A549 (cell line): Measurements from ENCODE around the gene CALCB. TPM values are rescaled to one million over a fixed set of nuclear protein-coding genes. Genes with fewer than 3 reads are reported as not detected.

Experiments used
- ATAC-seq, 2 experiments: fragments of 200-7000 bp in 1 of 2; fragments of >200 bp in 1 of 2; cut with Nextera tagmentation in 1 of 2; cut with Tn5 transposase in 1 of 2; 3 replicates each; pipeline versions ENCODE4 v1.8.0 to v1.9.1; 2018 to 2020; ENCODE audit warnings: mild to moderate bottlenecking in 1 of 2, moderate library complexity in 1 of 2
- CTCF ChIA-PET: fragments of 300-600 bp; sonication (Branson Sonifier 250); formaldehyde crosslinking; extraction: SDS; loops from one replicate; lab custom pipeline; 2021; ENCODE audit warnings: antibody characterized with exemption, inconsistent platforms; lab: Yijun Ruan, JAX
- POLR2A ChIA-PET: fragments of 350-600 bp; formaldehyde crosslinking; extraction: SDS; loops from one replicate; lab custom pipeline; 2021; ENCODE audit warnings: antibody characterized with exemption, inconsistent platforms; lab: Yijun Ruan, JAX
- DNase-seq, 2 experiments: peaks; one replicate each; pipeline versions ENCODE4 v3.0.0 to v3.0.0-alpha.2; 2011 to 2016; ENCODE audit warnings: low read depth in 1 of 2, low spot score in 1 of 2
- FAIRE-seq: peaks from 2 replicates; lab custom pipeline; 2011; peaks lifted over from hg19 to GRCh38; lab: Jason Lieb, UNC
- H3K27ac ChIP-seq, 2 experiments: fragments of >200 bp; sonication (Bioruptor Twin); formaldehyde crosslinking; 3 replicates each; pipeline ENCODE4 v1.5.1; 2016 to 2017
- H3K4me1 ChIP-seq: fragments of >200 bp; sonication (Bioruptor Twin); formaldehyde crosslinking; 3 replicates; pipeline ENCODE4 v1.6.1; 2016
- H3K4me2 ChIP-seq: fragments of >200 bp; sonication (Bioruptor Twin); formaldehyde crosslinking; 3 replicates; pipeline ENCODE4 v1.6.1; 2016
- H3K4me3 ChIP-seq: fragments of >200 bp; sonication (Bioruptor Twin); formaldehyde crosslinking; 3 replicates; pipeline ENCODE4 v1.5.1; 2016
- H3K9me3 ChIP-seq: fragments of >200 bp; sonication (Bioruptor Twin); formaldehyde crosslinking; 3 replicates; pipeline ENCODE4 v1.6.1; 2016
- ATOH8 ChIP-seq: fragments of 250-450 bp; sonication (Bioruptor Pico); IDR thresholded peaks from 2 replicates; pipeline ENCODE4 v1.5.0; 2020; ENCODE audit warnings: low read depth, mild to moderate bottlenecking, moderate library complexity
- BCL3 ChIP-seq: fragments of >200 bp; sonication (Bioruptor Twin); formaldehyde crosslinking; IDR thresholded peaks from 3 replicates; pipeline ENCODE4 v1.6.1; 2016
- CBX8 ChIP-seq: fragments of 200-600 bp; sonication (generic); IDR thresholded peaks from 2 replicates; pipeline ENCODE4 v1.6.1; 2016
- CHD2 ChIP-seq: fragments of 150-350 bp; IDR thresholded peaks from 2 replicates; pipeline ENCODE4 v1.6.1; 2014; ENCODE audit warnings: low read length; ENCODE audit not compliant: partially characterized antibody
- EP300 ChIP-seq, 2 experiments: fragments of >200 bp; sonication (Bioruptor Twin); formaldehyde crosslinking; IDR thresholded peaks; 2 replicates in 1 of 2; 3 replicates in 1 of 2; pipeline ENCODE4 v1.6.1; 2016 to 2017
- FOXS1 ChIP-seq: fragments of 250-450 bp; sonication (Bioruptor Pico); IDR thresholded peaks from 2 replicates; pipeline ENCODE4 v1.5.0; 2020; ENCODE audit warnings: mild to moderate bottlenecking, moderate library complexity
- GATA3 ChIP-seq: IDR thresholded peaks from 2 replicates; pipeline ENCODE4 v1.6.1; 2012; ENCODE audit warnings: borderline replicate concordance
- JUN ChIP-seq, 2 experiments: fragments of >200 bp; sonication (Bioruptor Twin); formaldehyde crosslinking; IDR thresholded peaks; 2 replicates in 1 of 2; 3 replicates in 1 of 2; pipeline ENCODE4 v1.6.1; 2016 to 2017
- MAX ChIP-seq: IDR thresholded peaks from 2 replicates; pipeline ENCODE4 v1.6.1; 2012
- NFE2L2 ChIP-seq: fragments of 150-350 bp; conservative IDR thresholded peaks from 2 replicates; pipeline ENCODE4 v1.6.1; 2014; ENCODE audit warnings: low read length
- NPAS2 ChIP-seq: fragments of 250-450 bp; sonication (Bioruptor Pico); IDR thresholded peaks from 2 replicates; pipeline ENCODE4 v1.8.0; 2022; ENCODE audit warnings: mild to moderate bottlenecking, moderate library complexity, borderline replicate concordance
- RAD21 ChIP-seq, 2 experiments: fragments of >200 bp in 1 of 2; sonication (Bioruptor Twin) in 1 of 2; formaldehyde crosslinking in 1 of 2; IDR thresholded peaks in 1 of 2; conservative IDR thresholded peaks in 1 of 2; 2 replicates in 1 of 2; 3 replicates in 1 of 2; pipeline ENCODE4 v1.6.1; 2012 to 2018; ENCODE audit warnings: inconsistent platforms in 1 of 2
- RCOR1 ChIP-seq: fragments of 150-350 bp; IDR thresholded peaks from 2 replicates; pipeline ENCODE4 v1.6.1; 2014; ENCODE audit warnings: antibody characterized with exemption, low read length, low read depth
- REST ChIP-seq: fragments of 200-600 bp; sonication (generic); IDR thresholded peaks from 2 replicates; pipeline ENCODE4 v1.6.1; 2016; ENCODE audit warnings: antibody characterized with exemption, mild to moderate bottlenecking, moderate library complexity
- RNF2 ChIP-seq: fragments of 200-600 bp; sonication (generic); IDR thresholded peaks from 2 replicates; pipeline ENCODE4 v1.6.1; 2016; ENCODE audit warnings: low read depth, mild to moderate bottlenecking, antibody characterized with exemption, moderate library complexity, borderline replicate concordance
- USF2 ChIP-seq: fragments of 450-650 bp; IDR thresholded peaks from 2 replicates; pipeline ENCODE4 v1.6.1; 2014; ENCODE audit warnings: antibody characterized with exemption
- ZNF302 ChIP-seq: fragments of 250-450 bp; sonication (Bioruptor Pico); IDR thresholded peaks from 2 replicates; pipeline ENCODE4 v1.9.0; 2021; ENCODE audit warnings: inconsistent platforms, mild to moderate bottlenecking, moderate library complexity
- ZSCAN20 ChIP-seq: fragments of 250-450 bp; sonication (Bioruptor Pico); IDR thresholded peaks from 2 replicates; pipeline ENCODE4 v1.8.0; 2022; ENCODE audit warnings: mild to moderate bottlenecking, moderate library complexity
- WGBS: methylation state at CpG from one replicate; pipeline ENCODE4 v1.1.6; 2017; ENCODE audit errors: missing lambda C conversion rate; 5-methylcytosine and 5-hydroxymethylcytosine counted together
- polyA plus RNA-seq, 4 experiments: library from polyadenylated mRNA; depleted of rRNA in 3 of 4; stranded (reverse); fragments of >200 nt; fragmentation: RNase III in 1 of 4; extraction: RNeasy Plus Mini Kit Qiagen cat#74134 plus additional on column Dnase treatment in 1 of 4; gene quantifications; 2 replicates in 3 of 4; 3 replicates in 1 of 4; pipeline ENCODE4 v1.2.3, GENCODE V29; 2011 to 2017

The CALCB gene
- polyA plus RNA-seq, 2 of the 4 experiments (the other 2 are of a cell fraction) = 0.39 TPM; not detected in 1

- WGBS = 28% methylated on average over 1 of the region's 1 CpG
- CTCF ChIA-PET = interaction anchor here (1.0 to 1.5 kb wide), 2 partner anchors 11 to 23 kb away, joined by 4 to 5 read pairs; no protein-coding TSS in a partner anchor
- TF ChIP-seq NFE2L2 (no peak), CBX8 (no peak), CHD2 (no peak), ZNF302 (CRISPR knock-in tag) (no peak), USF2 (no peak), NPAS2 (no peak), BCL3 (no peak), REST (no peak), RCOR1 (no peak), RNF2 (no peak), ZSCAN20 (no peak), JUN (IDR thresholded peaks at IDR 0.05) (no peak), ATOH8 (no peak), EP300 (IDR thresholded peaks at IDR 0.05) (no peak), FOXS1 (CRISPR knock-in tag) (no peak), RAD21 (conservative IDR thresholded peaks at IDR 0.05 in 1 of 2, IDR thresholded peaks at IDR 0.05 in 1 of 2) (no peak)
- TF ChIP-seq, all 56 proteins: peak for 0
- Histone ChIP-seq H3K4me1 (no peaks in the 10 kb centered on the region), H3K4me2 (no peak overlapping the region), H3K27ac (no peak overlapping the region), H3K4me3 (no peak overlapping the region), H3K9me3 (no peaks in the 10 kb centered on the region)
- FAIRE-seq = no peak
- POLR2A ChIA-PET = no interaction called here
- peak in 1 of 2 experiments; percentile 31; a peak in 1 of 6 replicates for ATAC-seq
- DNase-seq = peak in 1 of 2 experiments; percentile 4
Observed at GRCh38 chr11:15123849-15124248, 50.5 kb downstream of the CALCB start.

- Histone ChIP-seq H3K4me2 (no peak overlapping the region), H3K27ac (no peak overlapping the region), H3K4me1 (no peaks in the 10 kb centered on the region), H3K9me3 (no peaks in the 10 kb centered on the region)
- 13% methylated on average over 2 of the region's 2 CpGs for WGBS
- POLR2A ChIA-PET = no interaction called here
- CTCF ChIA-PET = interaction anchor here (1.0 to 1.5 kb wide), 2 partner anchors 11 to 23 kb away, joined by 4 to 5 read pairs; no protein-coding TSS in a partner anchor
- no peak for ATAC-seq
- TF ChIP-seq JUN (IDR thresholded peaks at IDR 0.05) (no peak), MAX (no peak), GATA3 (no peak), RCOR1 (no peak)
- TF ChIP-seq, all 56 proteins: peak for 0
- FAIRE-seq (no peak), DNase-seq (no peak)
- H3K4me3 ChIP-seq = no peak overlapping the region
Observed at GRCh38 chr11:15124528-15124927, 51.1 kb downstream of the CALCB start.
